NCI-H128 (cell line): ENCODE results near the gene CDH2.
"Not testable (repeated sequence)": the region's sequence is repeated elsewhere in the genome, so short reads cannot be mapped to it uniquely, and the experiment has no call there.

Source experiments
- DNase-seq: peaks from one replicate; lab custom pipeline; 2025; ENCODE audit not compliant: unreplicated experiment; lab: John Stamatoyannopoulos, UW

Gene CDH2

GRCh38 chr18:27931535-27931934 is 245.4 kb downstream of the CDH2 start:
- no peak for DNase-seq

- DNase-seq = no peak
Observed at GRCh38 chr18:27922780-27923179, 254.2 kb downstream of the CDH2 start.

- no peak for DNase-seq
Observed at GRCh38 chr18:27921904-27922751, 254.8 kb downstream of the CDH2 start.

GRCh38 chr18:27921392-27921791 is 255.5 kb downstream of the CDH2 start:
- no peak for DNase-seq

- no peak for DNase-seq
Observed at GRCh38 chr18:27920836-27921235, 256.1 kb downstream of the CDH2 start.

GRCh38 chr18:27906189-27906588 is 270.7 kb downstream of the CDH2 start:
- DNase-seq = not testable (repeated sequence)

GRCh38 chr18:27903906-27904305 is 273.0 kb downstream of the CDH2 start:
- no peak for DNase-seq

- no peak for DNase-seq
Observed at GRCh38 chr18:27901424-27902226, 275.3 kb downstream of the CDH2 start.
